K562 (cell line): Measurements from ENCODE around the gene SV2A. TPM values are rescaled to one million over a fixed set of nuclear protein-coding genes. Genes with fewer than 3 reads are reported as not detected.
A peak's percentile ranks its signal among the peaks of the same experiment; 100 is the strongest.

Source experiments
- CSDE1 ChIP-seq, 2 experiments: fragments of 450-650 bp; IDR thresholded peaks; 2 replicates each; pipeline ENCODE4 v1.6.1; 2016; ENCODE audit warnings: mild to moderate bottlenecking in 1 of 2
- CTBP1 ChIP-seq: fragments of 450-650 bp; IDR thresholded peaks from 2 replicates; pipeline ENCODE4 v1.6.1; 2016; ENCODE audit warnings: borderline replicate concordance
- FOSL1 ChIP-seq: fragments of 200-800 bp; sonication (Bioruptor generic); conservative IDR thresholded peaks from 2 replicates; pipeline ENCODE4 v1.6.1; 2016; ENCODE audit warnings: missing genetic modification characterization, missing compliant biosample characterization
- FOXK2 ChIP-seq, 2 experiments: fragments of 450-650 bp; IDR thresholded peaks in 1 of 2; conservative IDR thresholded peaks in 1 of 2; 2 replicates each; pipeline ENCODE4 v1.6.1; 2016; ENCODE audit warnings: low read depth in 2 of 2, mild to moderate bottlenecking in 1 of 2
- GMEB1 ChIP-seq: fragments of 250-450 bp; sonication (Bioruptor Pico); IDR thresholded peaks from 2 replicates; pipeline ENCODE4 v1.4.0; 2020; ENCODE audit warnings: mild to moderate bottlenecking
- HES1 ChIP-seq: fragments of 450-650 bp; IDR thresholded peaks from 2 replicates; pipeline ENCODE4 v1.6.1; 2016; ENCODE audit warnings: low read depth, mild to moderate bottlenecking, moderate library complexity
- IRF1 ChIP-seq: sonication (generic); formaldehyde crosslinking; IDR thresholded peaks from 2 replicates; pipeline ENCODE4 v1.8.0; 2022; ENCODE audit warnings: missing genetic modification reagents, mild to moderate bottlenecking, borderline replicate concordance
- KLF16 ChIP-seq: IDR thresholded peaks from 2 replicates; pipeline ENCODE4 v1.6.1; 2016; ENCODE audit warnings: antibody characterized with exemption
- MAFK ChIP-seq: IDR thresholded peaks from 2 replicates; pipeline ENCODE4 v1.6.1; 2011; ENCODE audit warnings: low read length, improper control_type of control experiment
- MCM2 ChIP-seq: fragments of 450-650 bp; IDR thresholded peaks from 2 replicates; pipeline ENCODE4 v1.6.1; 2017; ENCODE audit warnings: low read depth, mild to moderate bottlenecking
- MCM7 ChIP-seq, 2 experiments: fragments of 450-650 bp; IDR thresholded peaks; 2 replicates each; pipeline ENCODE4 v1.6.1; 2016 to 2018
- MEF2A ChIP-seq: IDR thresholded peaks from 2 replicates; pipeline ENCODE4 v1.6.1; 2011; ENCODE audit warnings: low read depth, mild to moderate bottlenecking, low read length, moderate library complexity; ENCODE audit not compliant: control insufficient read depth
- PHF21A ChIP-seq: fragments of 450-650 bp; IDR thresholded peaks from 2 replicates; pipeline ENCODE4 v1.6.1; 2017; ENCODE audit warnings: low read depth, borderline replicate concordance
- POLR3G ChIP-seq: IDR thresholded peaks from 2 replicates; pipeline ENCODE4 v1.6.1; 2011; ENCODE audit not compliant: insufficient read length, insufficient replicate concordance; ENCODE audit errors: extremely low read depth
- RFX1 ChIP-seq: fragments of 450-650 bp; IDR thresholded peaks from 2 replicates; pipeline ENCODE4 v1.6.1; 2016; ENCODE audit warnings: mild to moderate bottlenecking, moderate library complexity
- SMAD3 ChIP-seq: fragments of 450-650 bp; formaldehyde crosslinking; conservative IDR thresholded peaks from 2 replicates; pipeline ENCODE4 v1.4.0; 2020; ENCODE audit warnings: mild to moderate bottlenecking
- TCF15 ChIP-seq: fragments of 250-450 bp; sonication (Bioruptor Pico); IDR thresholded peaks from 2 replicates; pipeline ENCODE4 v1.8.0; 2022; ENCODE audit warnings: moderate library complexity, mild to moderate bottlenecking, inconsistent platforms
- TCFL5 ChIP-seq: fragments of 250-450 bp; sonication (Bioruptor Pico); conservative IDR thresholded peaks from 2 replicates; pipeline ENCODE4 v1.6.1; 2021; ENCODE audit warnings: mild to moderate bottlenecking, moderate library complexity, matching md5 sums
- ZBTB11 ChIP-seq, 3 experiments: fragments of 200-800 bp in 1 of 3; fragments of 250-450 bp in 1 of 3; fragments of 450-650 bp in 1 of 3; sonication (Bioruptor Pico) in 1 of 3; sonication (Bioruptor generic) in 1 of 3; formaldehyde crosslinking in 1 of 3; IDR thresholded peaks; 2 replicates each; pipeline versions ENCODE4 v1.6.1 to v1.8.0; 2016 to 2022; ENCODE audit warnings: mild to moderate bottlenecking in 2 of 3, missing genetic modification characterization in 2 of 3, missing compliant biosample characterization in 1 of 3, moderate library complexity in 1 of 3
- ZNF311 ChIP-seq: fragments of 250-450 bp; sonication (Bioruptor Pico); IDR thresholded peaks from 2 replicates; pipeline ENCODE4 v1.4.0; 2020; ENCODE audit warnings: mild to moderate bottlenecking, moderate library complexity
- ZNF586 ChIP-seq: fragments of 450-650 bp; formaldehyde crosslinking; conservative IDR thresholded peaks from 2 replicates; pipeline ENCODE4 v1.4.0; 2020; ENCODE audit warnings: mild to moderate bottlenecking, moderate library complexity
- polyA plus RNA-seq, 8 experiments: library from polyadenylated mRNA; depleted of rRNA in 4 of 8; stranded (reverse) in 5 of 8; unstranded in 3 of 8; fragments of >200 nt; fragmentation: Nextera tagmentation in 2 of 8; fragmentation: Illumina TruSeq in 1 of 8; extraction: Ambion mirVana in 2 of 8; extraction: Trizol in 1 of 8; gene quantifications; 2 replicates each; pipeline versions ENCODE4 v1.2.1 to v1.2.3, GENCODE V29; 2011 to 2014; ENCODE audit warnings: inconsistent platforms in 1 of 8, missing spikeins in 1 of 8
- total RNA-seq, 7 experiments: library from RNA; depleted of rRNA in 6 of 7; stranded (reverse); fragments of >200 nt in 6 of 7; fragmentation: Illumina TruSeq in 2 of 7; extraction: Trizol in 2 of 7; gene quantifications; 2 replicates each; pipeline versions ENCODE4 v1.2.1 to v1.2.3, GENCODE V29; 2011 to 2021; ENCODE audit warnings: low replicate concordance in 1 of 7

The SV2A gene
- total and polyA plus RNA-seq, 9 of the 15 experiments (the other 6 are each of a cell fraction or from before 2014, with no cell fraction given): 0.07 to 0.22 (median 0.11) TPM; not detected in 1

GRCh38 chr1:149884433-149885338 lies 33.0 kb downstream of the SV2A start (continued):
- TF ChIP-seq HES1: no peak
- TF ChIP-seq MCM2: no peak
- peak; percentile 15; the same call in 1 of the 2 replicates for TF ChIP-seq FOSL1
- TF ChIP-seq IRF1 (CRISPR knock-in tag): peak; percentile 77; the same call in 1 of the 2 replicates
- TF ChIP-seq FOXK2 (conservative IDR thresholded peaks at IDR 0.05 in 1 of 2, IDR thresholded peaks at IDR 0.05 in 1 of 2; ENCODE audit: low read depth in 2 of 2): peak in 1 of 2 experiments; percentile 73; a peak in 1 of 4 replicates
- TF ChIP-seq CTBP1: peak; percentile 46; the same call in 1 of the 2 replicates
- no peak for TF ChIP-seq TCF15 (CRISPR knock-in tag)
- peak in 1 of 3 experiments; percentile 48; a peak in 1 of 6 replicates for TF ChIP-seq ZBTB11 (CRISPR knock-in tag; IDR thresholded peaks at IDR 0.05)
- TF ChIP-seq PHF21A: no peak
- TF ChIP-seq ZNF586 (CRISPR knock-in tag): no peak
- TF ChIP-seq ZNF311 (CRISPR knock-in tag): no peak
- no peak for TF ChIP-seq MEF2A
- no peak for TF ChIP-seq TCFL5
- no peak for TF ChIP-seq MAFK
- TF ChIP-seq MCM7 (IDR thresholded peaks at IDR 0.05): no peak
- no peak for TF ChIP-seq GMEB1
- TF ChIP-seq KLF16: no peak
- TF ChIP-seq RFX1: no peak
- TF ChIP-seq POLR3G: no peak
- no peak for TF ChIP-seq CSDE1 (IDR thresholded peaks at IDR 0.05)
- no peak for TF ChIP-seq SMAD3 (CRISPR knock-in tag)
